ENCODE measurements around the gene PTH1R.

PTH1R gene

GRCh38 chr3:46907271-46907670 is 29.8 kb downstream of the PTH1R start:
- no peak for TF ChIP-seq SUZ12 (IDR thresholded peaks at IDR 0.05)
- TF ChIP-seq HDGF (IDR thresholded peaks at IDR 0.05; ENCODE audit: borderline replicate concordance), result no peak
- TF ChIP-seq FOXA1 (IDR thresholded peaks at IDR 0.05), result no peak
- TF ChIP-seq PKNOX1 (IDR thresholded peaks at IDR 0.05), result no peak
- TF ChIP-seq NFRKB (IDR thresholded peaks at IDR 0.05), result no peak
- TF ChIP-seq SP1 (IDR thresholded peaks at IDR 0.05), result no peak
- TF ChIP-seq FOXM1 (IDR thresholded peaks at IDR 0.05; ENCODE audit: borderline replicate concordance), result no peak
- TF ChIP-seq ZNF384 (IDR thresholded peaks at IDR 0.05), result no peak
- TF ChIP-seq BHLHE40 (IDR thresholded peaks at IDR 0.05; ENCODE audit: borderline replicate concordance), result no peak
- no peak for TF ChIP-seq ELF4 (IDR thresholded peaks at IDR 0.05)
- no peak for TF ChIP-seq ARNT (IDR thresholded peaks at IDR 0.05)
- no peak for TF ChIP-seq CTBP1 (IDR thresholded peaks at IDR 0.05; ENCODE audit: borderline replicate concordance)
- TF ChIP-seq FOXK2 (IDR thresholded peaks at IDR 0.05), result no peak
- no peak for TF ChIP-seq L3MBTL2 (conservative IDR thresholded peaks at IDR 0.05)
- no peak for TF ChIP-seq LEF1 (IDR thresholded peaks at IDR 0.05; ENCODE audit: borderline replicate concordance)
- ChIA-PET CTCF (no interaction called here), POLR2A (no interaction called here)
- DNase-seq (ENCODE audit: extremely low spot score), result no peak

GRCh38 chr3:46907960-46908293 is 30.4 kb downstream of the PTH1R start:
- TF ChIP-seq ZNF384 (IDR thresholded peaks at IDR 0.05), result no peak
- no peak for TF ChIP-seq HDGF (IDR thresholded peaks at IDR 0.05; ENCODE audit: borderline replicate concordance)
- no peak for TF ChIP-seq TARDBP (IDR thresholded peaks at IDR 0.05)
- no peak for TF ChIP-seq FOXM1 (IDR thresholded peaks at IDR 0.05; ENCODE audit: borderline replicate concordance)
- no peak for TF ChIP-seq CTBP1 (IDR thresholded peaks at IDR 0.05; ENCODE audit: borderline replicate concordance)
- TF ChIP-seq SP1 (IDR thresholded peaks at IDR 0.05), result no peak
- TF ChIP-seq BHLHE40 (IDR thresholded peaks at IDR 0.05; ENCODE audit: borderline replicate concordance), result no peak
- TF ChIP-seq PKNOX1 (IDR thresholded peaks at IDR 0.05), result no peak
- no peak for TF ChIP-seq ARNT (IDR thresholded peaks at IDR 0.05)
- TF ChIP-seq FOXA1 (IDR thresholded peaks at IDR 0.05), result no peak
- no peak for TF ChIP-seq L3MBTL2 (conservative IDR thresholded peaks at IDR 0.05)
- no peak for TF ChIP-seq ELF4 (IDR thresholded peaks at IDR 0.05)
- TF ChIP-seq NFRKB (IDR thresholded peaks at IDR 0.05), result no peak
- TF ChIP-seq FOXK2 (IDR thresholded peaks at IDR 0.05), result no peak
- TF ChIP-seq SUZ12 (IDR thresholded peaks at IDR 0.05), result no peak
- TF ChIP-seq LEF1 (IDR thresholded peaks at IDR 0.05; ENCODE audit: borderline replicate concordance), result no peak
- ChIA-PET POLR2A (no interaction called here), CTCF (no interaction called here)
- no peak for DNase-seq (ENCODE audit: extremely low spot score)

GRCh38 chr3:46908294-46908985 is 30.9 kb downstream of the PTH1R start:
- no peak for DNase-seq (ENCODE audit: extremely low spot score)
- ChIA-PET CTCF (interaction anchor here (0.7 to 1.7 kb wide), 3 partner anchors 8 to 90 kb away, joined by 3 to 6 read pairs (median 5); no protein-coding TSS in a partner anchor), POLR2A (no interaction called here)
- no peak for TF ChIP-seq ARNT (IDR thresholded peaks at IDR 0.05)

- ChIA-PET CTCF (interaction anchor here (0.6 to 1.7 kb wide), 9 partner anchors 9 to 217 kb away, joined by 3 to 6 read pairs (median 4); partner anchors contain the start of gene TMIE), POLR2A (interaction anchor here (1.3 kb wide), 1 partner anchor 100 kb away, joined by 3 read pairs; no protein-coding TSS in a partner anchor)
- no peak for DNase-seq (ENCODE audit: extremely low spot score)
- TF ChIP-seq FOXK2 (IDR thresholded peaks at IDR 0.05), result no peak
- TF ChIP-seq SP1 (IDR thresholded peaks at IDR 0.05), result no peak
- TF ChIP-seq FOXA1 (IDR thresholded peaks at IDR 0.05), result no peak
- TF ChIP-seq NFRKB (IDR thresholded peaks at IDR 0.05), result no peak
- no peak for TF ChIP-seq BHLHE40 (IDR thresholded peaks at IDR 0.05; ENCODE audit: borderline replicate concordance)
- no peak for TF ChIP-seq HDGF (IDR thresholded peaks at IDR 0.05; ENCODE audit: borderline replicate concordance)
- TF ChIP-seq LEF1 (IDR thresholded peaks at IDR 0.05; ENCODE audit: borderline replicate concordance), result no peak
- no peak for TF ChIP-seq TARDBP (IDR thresholded peaks at IDR 0.05)
- TF ChIP-seq ARNT (IDR thresholded peaks at IDR 0.05), result no peak
- TF ChIP-seq PKNOX1 (IDR thresholded peaks at IDR 0.05), result no peak
- TF ChIP-seq SUZ12 (IDR thresholded peaks at IDR 0.05), result no peak
- TF ChIP-seq L3MBTL2 (conservative IDR thresholded peaks at IDR 0.05), result no peak
- no peak for TF ChIP-seq CTBP1 (IDR thresholded peaks at IDR 0.05; ENCODE audit: borderline replicate concordance)
- no peak for TF ChIP-seq ELF4 (IDR thresholded peaks at IDR 0.05)
- TF ChIP-seq FOXM1 (IDR thresholded peaks at IDR 0.05; ENCODE audit: borderline replicate concordance), result no peak
- no peak for TF ChIP-seq ZNF384 (IDR thresholded peaks at IDR 0.05)
These were observed 31.5 kb downstream of the PTH1R start for GRCh38 chr3:46908986-46909534.

- DNase-seq (ENCODE audit: extremely low spot score), result peak; percentile 91
- CTCF ChIA-PET, result interaction anchor here (0.6 to 1.7 kb wide), 8 partner anchors 10 to 217 kb away, joined by 3 to 6 read pairs (median 4); partner anchors contain the start of gene TMIE
- POLR2A ChIA-PET, result interaction anchor here (1.3 kb wide), 1 partner anchor 99 kb away, joined by 3 read pairs; no protein-coding TSS in a partner anchor
- TF ChIP-seq L3MBTL2 (conservative IDR thresholded peaks at IDR 0.05) (0 out of 2 replicates have a peak, but pooled peaks have one; percentile 19), ARNT (IDR thresholded peaks at IDR 0.05) (0 out of 2 replicates have a peak, but pooled peaks have one; percentile 33), SUZ12 (IDR thresholded peaks at IDR 0.05) (no peak), ZNF384 (IDR thresholded peaks at IDR 0.05) (no peak), NFRKB (IDR thresholded peaks at IDR 0.05) (no peak), FOXM1 (IDR thresholded peaks at IDR 0.05; ENCODE audit: borderline replicate concordance) (no peak), TARDBP (IDR thresholded peaks at IDR 0.05) (no peak), PKNOX1 (IDR thresholded peaks at IDR 0.05) (peak; percentile 44; the same call in 1 of the 2 replicates)
These were observed 32.1 kb downstream of the PTH1R start for GRCh38 chr3:46909535-46910161.
